ENCODE data around the gene ZBTB11.
"Not testable (repeated sequence)": the region's sequence is repeated elsewhere in the genome, so short reads cannot be mapped to it uniquely, and the experiment has no call there.

The ZBTB11 gene

DNA sequence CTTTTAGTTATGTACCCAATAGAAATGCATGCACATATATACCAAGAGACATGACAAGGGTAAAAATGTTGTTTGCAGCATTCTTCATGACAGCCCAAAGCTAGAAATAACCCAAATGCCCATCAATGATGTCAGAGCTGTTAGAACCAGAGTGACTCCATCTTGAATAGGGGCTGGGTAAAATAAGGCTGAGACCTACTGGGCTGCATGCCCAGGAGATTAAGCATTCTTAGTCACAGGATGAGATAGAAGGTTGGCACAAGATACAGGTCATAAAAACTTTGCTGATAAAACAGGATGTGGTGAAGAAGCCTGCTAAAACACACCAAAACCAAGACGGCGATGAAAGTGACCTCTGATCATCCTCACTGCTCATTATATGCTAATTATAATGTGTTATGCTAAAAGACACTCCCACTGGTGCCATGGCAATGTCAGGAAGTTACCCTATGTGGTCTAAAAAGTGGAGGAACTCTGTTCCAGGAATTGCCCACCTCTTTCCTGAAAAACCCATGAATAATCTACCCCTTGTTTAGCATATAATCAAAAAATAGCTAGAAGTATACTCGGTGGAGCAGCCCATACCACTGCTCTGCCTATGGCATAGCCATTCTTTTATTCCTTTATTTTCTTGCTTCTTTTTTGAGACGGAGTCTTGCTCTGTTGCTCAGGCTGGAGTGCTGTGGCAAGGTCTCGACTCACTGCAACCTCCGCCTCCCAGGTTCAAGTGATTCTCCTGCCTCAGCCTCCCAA is 32.9 kb downstream of the ZBTB11 start:
- DNase-seq = no peak

DNA sequence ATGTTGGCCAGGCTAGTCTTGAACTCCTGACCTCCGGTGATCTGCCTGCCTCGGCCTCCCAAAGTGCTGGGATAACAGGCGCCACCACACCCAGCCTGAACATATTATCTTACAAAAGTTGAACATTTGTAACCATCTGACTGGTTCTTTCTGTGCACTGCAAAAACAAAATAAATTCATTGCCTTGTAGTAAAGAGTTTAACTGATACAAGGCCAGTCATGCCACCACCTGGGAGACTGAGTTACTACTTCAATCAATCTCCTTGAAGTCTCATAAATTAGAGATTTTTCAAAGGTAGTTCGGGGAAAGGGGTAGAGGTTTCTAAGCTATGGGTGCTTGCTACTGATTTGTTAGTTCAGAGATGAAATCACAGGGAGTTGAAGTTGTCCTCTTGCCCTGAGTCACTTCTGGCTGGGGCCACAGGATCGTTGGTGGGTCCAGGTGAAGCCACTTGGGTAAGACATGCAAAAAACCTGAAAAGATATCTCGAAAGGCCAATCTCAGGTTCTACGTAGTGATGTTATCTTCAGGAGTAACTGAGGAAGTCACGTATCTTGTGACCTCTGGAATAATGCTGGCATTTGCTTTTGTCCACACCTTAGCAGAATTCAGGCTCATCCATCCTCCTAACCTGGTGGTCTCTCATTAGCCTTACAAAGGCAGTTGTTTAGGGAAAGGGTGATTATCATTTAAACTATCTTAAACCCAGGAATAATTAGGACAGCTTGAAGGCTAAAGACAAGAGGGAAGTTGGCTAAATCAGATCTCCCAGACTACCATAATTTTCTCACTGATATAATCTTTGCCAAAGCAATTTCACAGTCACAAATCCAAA is 33.7 kb downstream of the ZBTB11 start:
- DNase-seq = no peak

DNA sequence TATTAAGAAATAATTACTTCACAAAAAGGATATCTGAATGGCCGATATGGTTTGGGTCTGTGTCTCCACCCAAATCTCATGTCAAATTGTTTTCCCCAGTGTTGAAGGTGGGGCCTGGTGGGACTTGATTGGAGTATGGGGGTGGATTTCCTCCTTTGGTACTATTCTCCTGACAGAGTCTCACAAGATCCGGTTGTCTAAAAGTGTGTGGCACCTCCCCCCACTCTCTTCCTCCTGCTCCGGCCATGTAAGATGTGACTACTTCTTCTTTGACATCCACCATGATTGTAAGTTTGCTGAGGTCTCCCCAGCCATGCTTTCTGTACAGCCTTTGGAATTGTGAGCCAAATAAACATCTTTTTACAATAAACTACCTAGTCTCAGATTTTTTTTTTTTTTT is 34.5 kb downstream of the ZBTB11 start:
- DNase-seq = no peak

DNA sequence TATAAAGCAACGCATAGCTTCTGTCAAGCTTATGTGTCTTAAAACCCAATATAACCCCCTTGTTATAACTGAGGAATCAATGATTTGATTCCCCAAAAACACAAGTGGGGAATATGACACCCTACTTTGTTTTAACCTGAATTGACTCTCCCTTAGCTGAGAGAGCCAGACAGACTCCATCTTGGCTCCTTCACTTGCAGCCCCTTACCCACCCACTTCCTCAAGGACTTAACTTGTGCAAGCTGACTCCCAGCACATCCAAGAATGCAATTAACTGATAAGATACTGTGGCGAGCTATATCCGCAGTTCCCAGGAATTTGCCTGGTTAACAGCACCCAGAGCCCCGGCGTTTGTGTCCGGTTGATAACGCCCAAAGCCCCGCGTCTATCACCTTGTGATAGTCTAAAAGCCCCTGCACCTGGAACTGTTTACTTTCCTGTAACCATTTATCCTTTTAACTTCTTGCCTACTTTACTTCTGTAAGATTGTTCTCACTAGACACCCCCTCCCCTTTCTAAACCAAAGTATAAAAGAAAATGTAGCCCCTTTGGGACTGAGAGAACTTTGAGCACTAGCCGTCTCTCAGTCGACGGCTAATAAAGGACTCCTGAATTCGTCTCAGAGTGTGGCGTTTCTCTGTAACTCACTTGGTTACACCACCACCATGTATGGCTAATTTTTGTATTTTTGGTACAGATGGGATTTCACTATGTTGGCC is 35.4 kb downstream of the ZBTB11 start:
- DNase-seq = not testable (repeated sequence)

DNA sequence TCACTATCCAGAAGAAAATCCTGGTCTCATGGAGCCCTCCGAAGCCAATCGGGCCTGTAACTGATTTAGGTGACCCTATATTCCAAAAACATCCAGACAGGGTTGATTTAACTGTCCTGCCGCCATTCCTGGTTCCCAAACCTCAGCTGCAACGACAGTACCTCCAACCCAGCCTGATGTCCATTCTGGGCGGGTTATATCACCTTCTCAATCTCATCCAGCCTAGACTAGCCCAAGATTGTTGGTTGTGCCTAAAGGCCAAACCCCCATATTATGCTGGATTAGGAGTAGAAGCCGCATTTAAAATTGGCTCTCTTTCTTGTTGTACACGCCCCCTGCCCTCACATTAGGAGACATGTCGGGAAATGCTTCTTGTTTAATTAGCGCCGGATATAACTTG is 36.7 kb downstream of the ZBTB11 start:
- no peak for DNase-seq

DNA sequence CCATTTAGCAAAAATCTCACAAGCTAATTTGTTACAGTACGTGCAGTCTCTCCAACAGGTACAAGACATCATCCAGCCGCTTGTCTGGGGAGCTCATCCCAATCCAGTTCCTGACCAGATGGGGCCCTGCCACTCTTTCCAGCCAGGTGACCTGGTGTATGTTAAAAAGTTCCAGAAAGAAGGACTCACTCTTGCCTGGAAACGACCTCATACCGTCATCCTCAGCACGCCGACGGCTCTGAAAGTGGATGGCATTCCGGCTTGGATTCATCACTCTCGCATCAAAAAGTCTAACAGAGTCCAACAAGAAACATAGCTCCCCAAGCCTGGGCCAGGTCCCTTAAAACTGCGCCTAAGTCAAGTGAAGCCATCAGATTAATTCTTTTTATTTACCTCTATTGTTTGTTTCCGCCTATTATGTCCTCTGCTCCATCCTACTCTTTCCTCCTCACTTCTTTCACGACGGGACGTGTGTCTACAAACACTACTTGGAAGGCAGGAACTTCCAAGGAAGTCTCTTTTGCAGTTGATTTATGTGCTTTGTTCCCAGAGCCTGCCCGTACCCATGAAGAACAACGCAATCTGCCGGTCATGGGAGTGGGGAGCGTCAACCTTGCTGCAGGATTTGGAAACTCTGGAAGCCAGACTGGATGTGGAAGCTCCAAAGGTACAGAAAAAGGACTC is 37.5 kb downstream of the ZBTB11 start:
- DNase-seq = no peak

DNA sequence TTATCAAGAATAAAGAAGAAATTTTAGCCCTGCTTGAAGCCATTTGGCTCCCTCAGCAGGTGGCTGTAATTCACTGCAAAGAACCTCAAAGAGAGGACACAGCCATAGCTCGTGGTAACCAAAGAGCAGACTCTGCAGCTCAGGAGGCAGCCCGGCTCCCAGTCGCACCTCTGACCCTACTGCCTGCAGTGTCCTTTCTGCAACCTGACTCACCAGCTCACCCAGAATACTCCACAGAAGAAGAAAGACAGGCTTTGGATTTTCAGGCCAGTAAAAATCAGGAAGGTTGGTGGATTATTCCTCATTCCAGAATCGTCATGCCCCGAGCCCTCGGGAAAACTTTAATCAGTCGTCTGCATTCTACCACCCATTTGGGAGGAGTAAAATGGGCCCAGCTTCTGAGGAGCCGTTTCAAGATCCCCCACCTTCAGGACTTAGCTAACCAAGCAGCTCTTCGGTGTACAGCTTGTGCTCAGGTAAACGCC is 38.6 kb downstream of the ZBTB11 start:
- no peak for DNase-seq

DNA sequence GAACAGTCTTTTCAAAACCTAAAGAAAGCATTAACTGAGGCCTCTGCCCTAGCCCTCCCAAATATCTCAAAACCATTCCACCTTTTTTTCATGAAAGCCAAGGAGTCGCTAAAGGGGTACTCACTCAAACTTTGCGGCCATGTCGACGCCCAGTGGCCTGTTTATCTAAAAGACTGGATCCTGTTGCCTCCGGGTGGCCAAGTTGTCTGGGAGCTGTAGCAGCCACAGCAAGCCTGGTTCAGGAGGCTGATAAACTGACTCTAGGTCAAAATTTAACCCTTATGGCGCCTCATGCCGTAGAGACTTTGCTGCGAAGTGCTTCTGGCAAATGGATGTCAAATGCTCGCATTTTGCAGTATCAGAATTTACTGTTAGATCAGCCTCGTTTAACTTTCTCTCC is 39.5 kb downstream of the ZBTB11 start:
- DNase-seq = no peak

DNA sequence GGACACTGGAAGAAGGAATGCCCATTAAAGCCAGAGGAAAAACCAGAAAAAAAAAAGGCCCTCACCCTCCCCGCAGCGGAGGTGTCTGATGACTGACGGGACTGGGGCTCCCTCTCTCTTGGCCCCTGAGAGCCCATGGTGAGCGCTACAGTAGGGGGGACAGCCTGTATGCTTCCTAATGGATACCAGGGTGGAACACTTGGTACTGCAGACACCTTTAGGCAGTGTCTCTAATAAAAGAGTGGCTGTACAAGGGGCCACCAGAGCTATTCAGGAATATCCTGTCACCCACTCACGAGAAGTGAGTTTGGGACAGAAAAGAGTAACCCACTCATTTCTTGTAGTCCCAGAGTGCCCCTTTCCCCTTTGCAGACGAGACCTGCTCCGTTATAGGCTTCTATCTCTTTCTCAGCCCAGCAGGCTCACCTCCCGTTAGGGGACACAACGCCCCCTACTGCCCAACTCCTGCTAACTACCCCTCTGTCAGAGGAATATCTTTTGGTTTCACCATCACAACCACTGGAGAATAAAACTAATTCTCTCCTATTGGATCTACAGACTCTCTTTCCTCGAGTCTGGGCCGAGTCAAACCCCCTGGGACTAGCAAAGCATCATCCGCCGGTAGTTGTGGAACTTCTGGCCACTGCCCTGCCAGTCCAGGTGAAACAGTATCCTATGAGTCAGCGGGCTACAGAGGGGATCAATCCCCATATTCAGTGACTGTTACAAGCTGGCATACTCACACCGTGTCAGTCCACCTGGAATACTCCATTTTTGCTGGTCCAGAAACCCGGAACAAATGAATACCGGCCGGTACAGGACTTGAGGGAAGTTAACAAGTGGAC is 40.8 kb downstream of the ZBTB11 start:
- DNase-seq = peak; percentile 29

DNA sequence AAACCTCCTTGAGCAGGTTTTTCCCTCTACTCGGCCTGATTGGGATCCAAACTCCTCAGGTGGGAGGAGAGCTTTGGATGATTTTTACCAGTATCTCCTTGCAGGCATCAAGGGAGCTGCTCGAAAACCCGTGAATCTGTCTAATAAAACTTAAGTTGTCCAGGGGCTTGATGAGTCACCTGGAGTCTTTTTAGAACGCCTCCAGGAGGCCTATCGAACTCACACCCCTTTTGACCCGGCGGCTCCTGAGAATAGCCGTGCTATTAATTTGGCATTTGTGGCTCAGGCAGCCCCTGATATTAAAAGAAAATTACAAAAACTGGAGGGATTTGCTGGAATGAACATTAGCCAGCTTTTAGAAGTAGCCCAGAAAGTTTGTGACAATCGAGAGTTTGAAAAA is 41.6 kb downstream of the ZBTB11 start:
- no peak for DNase-seq

DNA sequence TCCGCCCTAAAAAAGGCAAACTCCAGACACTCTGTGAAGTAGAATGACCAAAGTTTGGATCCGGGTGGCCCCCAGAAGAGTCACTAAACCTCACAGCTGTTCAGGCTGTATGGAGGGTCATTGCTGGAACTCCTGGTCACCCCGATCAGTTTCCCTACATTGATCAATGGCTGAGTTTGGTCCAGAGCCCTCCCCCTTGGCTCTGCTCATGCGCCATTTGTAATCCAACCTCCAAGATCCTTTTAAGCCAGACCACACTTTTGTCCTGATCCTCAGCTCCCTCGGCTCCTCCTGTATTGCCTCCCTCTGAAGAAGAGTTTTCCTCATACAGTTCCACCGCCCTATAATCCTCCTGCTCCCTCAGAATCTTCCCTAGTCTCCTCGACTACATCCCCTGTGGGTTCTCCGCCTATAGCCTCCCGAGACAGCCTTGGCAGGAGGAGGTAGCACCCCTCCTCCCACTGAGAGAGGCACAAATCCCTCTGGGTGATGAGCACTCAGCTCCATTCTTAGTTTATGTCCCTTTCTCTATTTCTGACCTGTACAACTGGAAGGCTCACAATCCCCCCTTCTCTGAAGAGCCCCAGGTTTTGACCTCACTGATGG is 42.2 kb downstream of the ZBTB11 start:
- DNase-seq = no peak

DNA sequence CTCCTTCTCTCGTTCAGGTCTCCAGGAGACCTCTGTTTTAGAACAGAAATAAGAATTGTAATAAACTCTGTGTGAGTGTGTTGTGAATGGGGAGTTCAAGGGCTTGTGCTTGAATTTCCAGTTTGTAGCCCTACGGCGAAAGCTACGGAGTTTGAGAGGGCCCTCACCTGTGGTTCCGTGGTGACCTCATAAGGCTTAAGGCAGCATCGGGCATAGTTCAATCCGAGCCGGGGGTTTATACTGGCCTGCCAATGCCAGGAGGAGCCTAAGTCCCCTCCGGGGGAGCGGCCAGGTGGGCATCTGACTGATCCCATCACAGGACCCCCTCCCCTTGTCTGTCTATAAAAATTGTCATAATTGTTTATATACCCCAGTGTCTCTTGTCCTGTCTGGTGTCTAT is 43.7 kb downstream of the ZBTB11 start:
- DNase-seq = no peak

DNA sequence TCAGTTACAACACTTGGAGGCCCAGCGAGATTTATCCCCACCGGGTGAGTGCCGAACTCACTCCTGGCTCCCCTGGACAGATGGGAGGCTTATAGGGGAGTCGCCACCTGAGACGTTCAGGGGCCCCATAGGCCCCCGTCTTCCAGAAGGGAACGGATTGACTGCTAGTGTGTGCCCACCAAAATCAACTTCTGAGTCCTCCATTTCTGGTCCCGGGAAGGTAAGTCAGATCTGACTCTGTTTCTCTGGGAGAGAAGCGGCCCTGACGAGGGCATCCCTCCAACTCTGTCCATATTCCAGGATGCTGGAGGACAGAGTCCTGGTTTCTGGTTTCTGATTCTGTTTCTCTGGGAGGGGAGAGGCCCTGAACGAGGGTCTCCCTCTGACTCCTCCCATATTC is 44.3 kb downstream of the ZBTB11 start:
- no peak for DNase-seq

DNA sequence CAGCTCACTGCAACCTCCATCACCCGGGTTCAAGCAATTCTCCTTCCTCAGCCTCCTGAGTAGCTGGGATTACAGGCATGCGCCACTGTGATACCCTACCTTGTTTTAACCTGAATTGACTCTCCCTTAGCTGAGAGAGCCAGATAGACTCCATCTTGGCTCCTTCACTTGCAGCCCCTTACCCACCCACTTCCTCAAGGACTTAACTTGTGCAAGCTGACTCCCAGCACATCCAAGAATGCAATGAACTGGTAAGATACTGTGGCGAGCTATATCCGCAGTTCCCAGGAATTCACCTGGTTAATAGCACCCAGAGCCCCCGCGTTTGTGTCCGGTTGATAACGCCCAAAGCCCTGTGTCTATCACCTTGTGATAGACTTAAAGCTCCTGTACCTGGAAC is 45.0 kb downstream of the ZBTB11 start:
- not testable (repeated sequence) for DNase-seq

DNA sequence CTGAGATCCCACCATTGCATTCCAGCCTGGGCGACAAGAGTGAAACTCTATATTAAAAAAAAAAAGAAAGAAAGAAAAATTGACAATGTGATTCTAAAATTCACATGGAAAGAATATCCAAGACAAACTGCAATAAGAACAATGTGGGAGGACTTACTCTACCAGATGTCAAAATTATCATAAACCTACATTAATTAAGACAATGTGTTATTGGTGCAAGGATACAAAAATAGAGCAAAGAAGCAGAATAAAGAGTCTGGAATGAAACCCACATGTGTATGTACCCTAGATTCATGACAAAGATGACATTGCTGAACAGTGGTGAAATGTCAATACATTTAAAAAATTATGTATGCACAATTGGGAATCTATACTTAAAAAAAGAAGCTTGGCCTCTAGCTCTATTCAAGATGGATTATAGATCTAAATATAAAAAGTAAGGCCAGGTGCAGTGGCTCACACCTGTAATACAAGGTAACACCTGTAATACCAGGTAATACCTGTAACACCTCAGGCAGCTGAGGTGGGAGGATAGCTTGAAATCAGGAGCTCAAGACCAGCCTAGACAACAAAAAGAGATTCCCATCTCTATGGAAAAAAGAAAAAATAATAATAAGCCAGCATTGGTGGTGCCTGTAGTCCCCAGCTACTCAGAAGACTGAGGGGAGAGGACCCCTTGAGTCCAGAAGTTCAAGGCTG is 45.7 kb downstream of the ZBTB11 start:
- DNase-seq = no peak

DNA sequence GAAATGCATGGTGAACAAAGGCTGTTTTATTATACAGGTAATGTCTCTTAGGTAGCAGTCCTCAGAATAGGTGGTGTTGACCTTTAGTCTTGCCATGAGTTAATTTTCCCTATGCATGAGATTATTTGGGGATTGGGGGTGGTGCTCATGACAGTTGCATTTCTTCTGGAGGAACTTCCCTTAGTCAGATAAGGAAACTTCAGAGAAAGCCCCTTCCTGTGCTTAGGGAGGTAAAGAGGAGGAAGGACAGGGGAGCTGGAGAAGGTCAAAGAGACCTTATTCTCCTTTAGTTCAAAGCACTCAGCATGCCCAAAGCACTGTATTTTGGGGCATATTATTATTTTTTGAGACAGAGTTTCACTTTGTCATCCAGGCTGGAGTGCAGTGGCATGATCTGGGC is 47.7 kb downstream of the ZBTB11 start:
- no peak for DNase-seq

DNA sequence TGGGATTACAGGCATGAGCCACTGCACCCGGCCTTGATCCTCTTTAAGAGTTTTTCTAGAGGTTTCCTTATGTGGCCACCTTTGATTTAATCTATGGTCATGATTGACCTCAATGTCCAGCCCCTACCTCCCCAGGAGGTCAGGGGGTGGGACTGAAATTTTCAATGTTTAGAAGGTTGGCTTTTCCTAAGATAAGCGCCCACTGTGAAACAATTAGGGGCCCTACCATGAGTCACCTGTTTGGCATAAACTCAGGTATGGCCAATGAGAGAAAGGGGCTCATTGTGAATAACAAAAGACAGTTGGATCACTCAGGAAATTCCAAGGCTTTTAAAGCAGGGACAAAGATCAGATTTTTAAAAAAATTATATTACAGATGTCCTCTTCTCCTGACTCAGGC is 51.1 kb downstream of the ZBTB11 start:
- DNase-seq = no peak

DNA sequence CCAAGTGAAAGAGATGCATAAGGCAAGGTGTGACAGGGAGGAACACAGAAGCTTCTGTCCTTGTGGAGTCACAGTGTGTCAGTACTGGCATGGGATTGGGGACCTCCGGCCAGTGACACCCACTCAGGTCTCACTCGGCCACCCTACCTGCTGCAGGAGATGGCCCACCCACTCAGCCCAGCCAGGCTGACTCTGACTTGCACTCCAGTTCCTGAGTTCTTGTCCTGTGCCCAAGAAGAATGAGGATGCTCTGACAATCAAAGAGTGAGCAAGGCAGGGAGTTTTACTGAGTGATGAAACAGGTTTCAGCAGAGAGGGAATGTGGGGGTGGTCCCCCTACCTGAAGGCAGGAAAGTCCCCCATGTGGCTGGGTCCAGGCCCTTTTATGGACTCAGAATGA is 52.1 kb downstream of the ZBTB11 start:
- DNase-seq = no peak

DNA sequence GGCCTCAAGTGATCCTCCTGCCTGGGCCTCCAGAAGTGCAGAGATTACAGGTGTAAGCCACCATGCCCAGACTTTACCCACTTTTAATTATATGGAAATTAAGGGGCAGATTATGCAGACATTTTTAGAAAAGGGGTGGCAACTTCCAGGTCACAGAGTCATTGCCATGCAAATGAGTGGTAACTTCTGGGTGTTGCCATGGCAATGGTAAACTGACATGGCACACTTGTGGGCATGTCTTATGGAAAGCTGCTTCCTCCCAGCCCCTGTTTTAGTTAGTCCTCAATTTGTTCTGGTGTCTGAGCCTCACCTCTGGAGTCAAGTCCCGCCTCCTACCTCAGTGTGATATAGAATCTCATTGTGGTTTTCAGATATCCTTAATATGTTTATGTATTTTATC is 53.3 kb downstream of the ZBTB11 start:
- no peak for DNase-seq

DNA sequence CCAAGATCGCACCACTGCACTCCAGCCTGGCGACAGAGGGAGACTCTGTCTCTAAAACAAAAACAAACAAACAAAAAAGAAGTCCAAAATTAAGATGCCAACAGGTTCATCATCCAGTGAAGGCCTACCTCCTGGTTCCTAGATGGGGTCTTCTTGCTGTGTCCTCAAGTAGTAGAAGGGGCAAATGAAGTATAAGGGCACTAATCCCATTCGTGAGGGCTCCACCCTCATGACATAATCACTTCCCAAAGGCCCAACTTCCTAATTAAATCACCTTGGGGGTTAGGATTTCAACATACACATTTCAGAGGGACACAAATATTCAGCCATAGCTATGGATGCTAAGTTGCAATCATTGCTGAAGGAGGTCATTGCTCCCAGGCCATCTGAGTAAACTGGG is 57.2 kb downstream of the ZBTB11 start:
- DNase-seq = no peak

Measured in right kidney (tissue), 1 donor.